GM21529 (cell line): ENCODE measurements around the gene CHID1.

Experiments
- ATAC-seq: cut with Tn5 transposase; IDR thresholded peaks from one replicate; pipeline ENCODE4 v1.9.1; 2021; ENCODE audit not compliant: unreplicated experiment

The CHID1 gene

DNA sequence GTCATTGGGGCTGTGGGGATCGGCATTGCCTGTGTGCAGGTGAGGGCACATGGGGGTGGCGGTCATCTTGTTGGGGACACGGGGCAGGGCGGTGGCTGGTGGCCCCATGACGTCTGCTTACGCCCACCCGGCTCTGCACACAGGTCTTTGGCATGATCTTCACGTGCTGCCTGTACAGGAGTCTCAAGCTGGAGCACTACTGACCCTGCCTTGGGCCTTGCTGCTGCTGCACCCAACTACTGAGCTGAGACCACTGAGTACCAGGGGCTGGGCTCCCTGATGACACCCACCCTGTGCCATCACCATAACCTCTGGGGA is 72.7 kb downstream of the CHID1 start:
- ATAC-seq: no peak

DNA sequence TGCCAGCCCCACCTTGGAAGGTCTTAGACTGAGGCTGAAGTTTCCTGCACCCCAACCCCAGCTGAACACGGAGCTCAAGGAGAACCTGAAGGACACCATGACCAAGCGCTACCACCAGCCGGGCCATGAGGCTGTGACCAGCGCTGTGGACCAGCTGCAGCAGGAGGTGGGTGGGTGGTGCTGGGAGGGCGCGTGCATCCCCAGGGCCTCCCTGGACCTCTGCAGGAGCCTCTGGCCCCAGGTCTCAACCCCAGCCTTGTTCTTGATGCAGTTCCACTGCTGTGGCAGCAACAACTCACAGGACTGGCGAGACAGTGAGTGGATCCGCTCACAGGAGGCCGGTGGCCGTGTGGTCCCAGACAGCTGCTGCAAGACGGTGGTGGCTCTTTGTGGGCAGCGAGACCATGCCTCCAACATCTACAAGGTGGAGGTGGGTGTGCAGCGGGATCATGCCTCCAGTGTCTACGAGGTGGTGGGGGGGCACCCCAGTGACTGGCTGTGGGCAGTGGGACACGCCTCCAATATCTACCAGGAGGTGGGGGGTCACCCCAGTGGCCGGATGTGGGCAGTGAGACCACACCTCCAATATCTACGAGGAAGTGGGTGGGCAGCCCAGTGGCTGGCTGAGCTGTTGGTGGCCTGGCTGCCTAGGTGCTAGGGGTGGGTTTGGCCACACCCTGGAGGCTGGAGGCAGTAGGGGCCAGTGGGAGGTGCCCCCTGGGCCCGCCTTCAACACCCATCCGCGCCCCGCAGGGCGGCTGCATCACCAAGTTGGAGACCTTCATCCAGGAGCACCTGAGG is 73.2 kb downstream of the CHID1 start:
- no peak for ATAC-seq

GRCh38 chr11:836700-837099 is 73.9 kb downstream of the CHID1 start:
- no peak for ATAC-seq

- ATAC-seq: no peak
These were observed 74.3 kb downstream of the CHID1 start for GRCh38 chr11:836274-836673.

DNA sequence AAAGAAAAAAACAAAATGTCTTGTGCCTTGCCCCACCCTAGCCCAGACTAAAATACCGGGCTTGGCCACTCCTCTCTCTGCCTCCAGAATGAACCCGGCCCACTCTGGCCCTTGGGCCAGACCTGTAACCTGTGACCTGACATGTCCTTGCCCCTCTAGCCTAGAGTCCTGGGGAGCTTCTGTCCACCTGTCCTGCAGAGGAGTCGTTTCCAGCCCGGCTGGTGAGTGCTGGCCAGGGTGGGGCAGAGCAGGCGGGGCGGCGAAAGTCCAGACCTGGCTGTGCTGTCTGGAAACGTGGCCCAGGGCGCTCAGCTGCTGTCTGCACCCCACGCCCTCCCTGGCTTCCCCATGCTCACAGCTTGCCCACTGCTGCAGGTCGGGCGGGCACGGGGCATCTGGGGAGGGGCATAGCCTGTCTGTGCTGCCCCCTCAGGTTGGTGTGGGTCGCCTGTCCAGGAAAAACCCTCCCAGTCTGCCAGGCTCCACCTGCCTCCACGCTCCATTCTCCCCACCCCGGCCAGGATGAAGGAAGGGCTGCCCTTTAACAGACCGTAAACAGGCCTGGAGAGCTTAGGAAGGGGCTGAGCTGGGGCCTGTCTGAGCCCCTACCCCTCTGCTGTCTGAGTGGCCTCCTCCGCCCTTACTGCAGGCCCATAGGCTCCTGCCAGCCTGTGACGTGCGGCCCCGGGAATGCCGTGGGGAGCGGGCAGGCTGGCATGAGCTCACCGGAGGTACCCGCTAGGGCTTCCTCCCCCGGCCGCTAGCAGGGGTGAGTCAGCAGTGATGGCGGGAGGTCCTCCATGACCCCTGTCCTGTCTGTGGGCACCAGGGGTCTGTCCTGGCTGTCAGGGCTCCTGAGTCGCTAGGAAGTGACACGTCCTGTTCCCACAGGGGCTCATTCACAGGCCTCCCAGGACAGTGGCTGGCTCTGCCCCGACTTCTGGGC is 76.0 kb downstream of the CHID1 start:
- ATAC-seq: no peak

GRCh38 chr11:833849-834311 is 76.7 kb downstream of the CHID1 start:
- ATAC-seq: no peak

DNA sequence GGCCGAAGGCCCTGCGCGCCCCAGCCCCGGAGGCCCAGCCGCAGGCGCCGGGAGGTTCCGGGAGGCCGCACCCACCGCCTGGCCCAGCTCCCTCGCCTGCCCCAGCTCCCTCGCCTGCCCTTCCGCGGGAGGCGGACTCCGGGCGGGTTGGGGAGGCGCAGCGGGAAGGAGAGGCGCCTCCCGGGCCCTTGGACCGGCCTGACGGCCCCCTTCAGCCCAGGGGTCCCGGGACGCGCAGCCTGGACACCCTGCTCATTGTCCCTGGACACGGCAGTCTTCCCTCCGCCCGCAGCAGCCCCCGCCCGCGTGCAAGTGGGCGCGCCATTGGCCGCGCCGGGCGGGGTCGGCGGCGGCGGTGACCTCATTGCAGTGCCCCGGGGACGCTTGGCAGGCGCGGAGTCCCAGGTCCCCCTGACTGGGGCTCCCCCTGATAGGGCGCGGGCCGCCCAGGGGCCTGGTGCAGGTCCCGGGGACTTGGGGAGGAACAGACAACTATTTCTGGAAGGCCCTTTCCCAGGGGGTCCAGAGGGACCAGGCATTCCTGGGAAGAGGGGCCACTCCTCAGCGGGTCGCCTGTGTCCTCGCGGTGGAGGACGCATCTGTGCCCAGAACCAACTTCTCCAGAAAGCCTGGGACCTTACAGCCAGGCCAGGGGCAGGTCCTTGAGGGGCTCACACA is 77.4 kb downstream of the CHID1 start:
- peak; percentile 24 for ATAC-seq

GRCh38 chr11:832529-833113 is 78.0 kb downstream of the CHID1 start, which contains the start of gene CD151:
TSS of gene CD151 (plus strand) at chr11:832952. CDS start at chr11:836070, 3,118 bp downstream.
- peak; percentile 37 for ATAC-seq

DNA sequence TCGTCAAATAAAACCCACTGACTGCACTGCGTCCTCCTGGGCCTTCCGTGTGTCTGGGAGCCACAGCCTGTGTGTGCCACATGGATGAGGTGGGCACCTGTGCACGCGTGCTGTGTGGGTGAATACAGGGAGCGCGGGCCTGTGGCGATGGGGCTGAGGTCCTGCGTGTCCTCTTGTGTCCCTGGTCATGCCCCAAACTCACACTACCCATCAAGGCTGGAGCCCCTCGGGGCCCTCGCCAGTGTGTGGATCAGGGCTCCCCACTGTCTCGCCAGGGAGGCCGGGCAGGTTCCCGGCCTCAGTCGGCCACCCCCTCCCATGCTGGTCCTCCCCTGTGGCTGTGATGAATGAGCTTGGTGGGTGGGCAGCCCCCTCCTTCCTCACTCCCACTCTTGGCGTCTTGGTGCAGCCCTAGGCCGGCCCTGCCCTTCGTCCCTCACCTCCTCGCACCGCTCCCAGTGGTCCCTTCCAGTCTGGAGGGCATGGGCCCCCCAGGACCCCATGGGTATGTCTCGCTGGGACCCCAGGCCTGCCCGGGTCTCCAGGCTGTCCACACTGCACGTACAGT is 78.6 kb downstream of the CHID1 start:
- no peak for ATAC-seq

GRCh38 chr11:831118-831864 is 79.3 kb downstream of the CHID1 start:
- no peak for ATAC-seq

- ATAC-seq: peak; percentile 35
These were observed 80.1 kb downstream of the CHID1 start for GRCh38 chr11:830295-831117.

DNA sequence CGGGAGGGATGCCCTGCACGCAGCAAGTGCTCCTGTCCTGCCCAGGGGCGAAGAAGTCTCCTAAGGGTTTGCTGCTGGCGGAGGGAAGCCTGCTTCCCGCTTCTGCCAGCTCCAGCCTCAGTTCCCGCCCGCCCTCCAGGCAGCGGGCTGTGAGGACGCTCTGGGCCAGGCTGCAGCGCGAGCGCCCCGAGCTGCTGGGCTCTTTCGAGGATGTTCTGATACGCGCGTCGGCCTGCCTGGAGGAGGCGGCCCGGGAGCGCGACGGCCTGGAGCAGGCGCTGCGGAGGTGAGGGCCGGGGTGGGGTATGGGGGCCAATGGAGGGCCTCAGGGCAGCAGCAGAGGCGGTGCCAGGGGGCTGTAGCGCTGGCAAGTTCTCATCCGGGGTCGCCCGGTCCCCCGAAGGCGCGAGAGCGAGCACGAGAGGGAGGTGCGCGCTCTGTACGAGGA is 80.7 kb downstream of the CHID1 start:
- peak; percentile 1 for ATAC-seq

DNA sequence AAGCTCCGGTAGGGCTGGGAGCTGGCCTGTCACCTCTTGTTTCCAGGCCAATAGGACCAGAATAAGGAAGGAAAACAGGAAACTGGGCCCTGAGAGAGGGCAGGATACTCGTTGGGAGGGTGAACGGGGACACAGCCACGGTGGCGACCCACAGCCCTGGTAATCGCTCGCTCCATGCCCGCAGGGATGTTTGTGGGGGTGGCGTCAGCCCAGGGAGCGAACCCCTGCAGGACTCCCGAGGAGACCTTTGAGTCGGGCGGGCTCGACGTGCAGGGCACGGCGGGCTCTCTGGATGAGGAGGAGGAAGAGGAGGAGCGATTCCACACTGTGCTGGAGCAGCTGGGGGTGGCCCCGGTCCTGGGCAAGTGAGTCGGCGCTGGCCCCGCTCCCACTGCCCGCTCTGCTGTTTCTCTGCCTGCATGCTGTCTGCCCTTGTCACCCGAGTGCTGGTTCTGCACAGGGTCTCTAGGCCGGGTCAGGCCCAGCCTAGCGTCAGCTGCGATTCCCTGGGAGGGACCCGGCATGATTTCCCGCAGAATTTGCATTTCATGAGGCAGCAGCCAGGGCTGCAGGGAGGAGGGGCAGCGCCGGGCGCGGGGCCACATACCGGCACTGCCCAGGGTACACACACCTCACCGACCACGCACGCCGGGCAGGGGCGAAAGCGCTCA is 81.3 kb downstream of the CHID1 start:
- no peak for ATAC-seq

GRCh38 chr11:828506-829175 is 82.0 kb downstream of the CHID1 start:
- no peak for ATAC-seq

GRCh38 chr11:827897-828192 is 82.8 kb downstream of the CHID1 start, which contains the start of gene CRACR2B:
TSS of gene CRACR2B (plus strand) at chr11:827919. CDS start at chr11:828608, 689 bp downstream.
- ATAC-seq: no peak

DNA sequence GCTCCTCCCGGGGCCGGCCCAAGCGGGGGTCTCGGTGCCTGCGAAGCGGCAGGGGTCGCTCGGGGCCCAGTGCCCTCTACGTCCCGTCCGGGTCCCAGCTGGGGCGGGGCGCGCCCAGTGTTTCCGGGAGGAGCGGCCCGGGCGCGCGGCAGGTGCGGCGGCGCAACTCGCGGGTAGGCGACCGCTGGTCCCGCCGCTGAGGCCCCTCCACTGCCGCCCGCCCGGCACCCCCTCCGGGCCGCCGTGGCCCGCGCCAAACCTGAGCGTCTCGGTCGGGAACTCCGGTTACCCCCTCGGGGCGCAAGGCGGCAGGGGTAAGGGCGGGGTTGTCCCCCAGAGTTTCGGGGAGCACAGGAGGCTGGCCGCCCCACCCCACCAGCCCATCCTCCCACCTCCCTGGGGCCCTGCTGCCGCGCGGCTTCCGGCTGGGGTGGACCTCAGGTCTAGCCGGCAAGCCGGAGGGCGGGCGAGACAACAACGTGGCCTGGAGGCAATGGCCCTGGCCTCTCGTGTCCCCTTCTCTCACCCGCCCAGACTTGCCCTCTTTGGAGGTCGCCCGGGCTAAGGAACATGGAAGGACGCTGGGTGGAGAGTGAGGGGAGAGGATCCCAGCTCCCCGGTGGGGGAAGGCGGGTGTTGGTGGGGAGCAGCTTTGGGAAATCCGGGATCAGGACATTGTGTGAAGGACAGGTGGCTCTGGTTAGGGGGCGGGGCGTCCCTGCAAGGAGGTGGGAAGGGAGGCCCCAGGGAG is 83.3 kb downstream of the CHID1 start:
- ATAC-seq: no peak

DNA sequence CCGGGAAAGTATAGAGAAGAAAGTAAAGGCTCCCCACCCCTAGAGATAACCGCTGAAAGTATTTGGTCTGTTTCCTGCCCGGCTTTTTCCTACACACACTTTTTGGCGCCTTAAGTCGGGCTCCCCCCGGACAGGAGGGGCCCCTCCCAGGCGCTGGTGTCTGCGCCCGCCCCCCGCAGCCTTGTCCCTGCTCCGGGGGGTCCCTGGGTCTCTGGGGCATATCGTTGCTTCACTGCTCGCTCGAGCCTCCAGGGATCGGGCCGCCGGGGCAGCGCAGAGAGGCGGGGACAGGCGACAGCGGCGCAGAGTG is 83.8 kb downstream of the CHID1 start:
- no peak for ATAC-seq
